Measurements from ENCODE around the gene FOXO1. TPM values are rescaled to one million over a fixed set of nuclear protein-coding genes. Genes with fewer than 3 reads are reported as not detected.

The FOXO1 gene
- total RNA-seq, 1 experiment from 2014 or later, result 24.3 TPM

DNA sequence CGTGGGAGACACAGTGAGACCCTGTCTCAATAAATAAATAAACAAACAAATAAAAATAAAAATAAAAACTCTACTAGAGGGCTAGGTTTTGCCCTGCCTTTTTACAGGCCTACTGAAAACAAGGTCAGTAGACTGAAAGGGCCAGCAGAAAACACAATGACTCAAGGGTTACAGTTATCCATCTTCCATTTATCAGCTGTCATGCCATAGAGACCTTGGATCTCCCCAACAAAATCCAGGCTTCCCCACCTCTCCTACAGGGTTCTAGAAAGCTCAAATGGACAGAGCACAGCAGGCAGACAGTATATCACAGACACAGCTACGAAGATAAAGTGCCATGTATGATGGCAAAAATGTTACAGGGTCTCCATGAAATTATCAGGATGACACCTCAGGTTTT, 54.4 kb downstream of the FOXO1 start:
- no peak for DNase-seq
- Histone ChIP-seq H3K4me3 (ENCODE audit: insufficient read depth, low read depth, low read length) (no peak overlapping the region), H3K36me3 (replicated peaks; ENCODE audit: control insufficient read depth, insufficient read depth, low read length) (no peaks in the 10 kb centered on the region; the same call in 1 of the 2 replicates), H3K27me3 (ENCODE audit: control insufficient read depth, insufficient read depth, low read length) (no peaks in the 10 kb centered on the region)

DNA sequence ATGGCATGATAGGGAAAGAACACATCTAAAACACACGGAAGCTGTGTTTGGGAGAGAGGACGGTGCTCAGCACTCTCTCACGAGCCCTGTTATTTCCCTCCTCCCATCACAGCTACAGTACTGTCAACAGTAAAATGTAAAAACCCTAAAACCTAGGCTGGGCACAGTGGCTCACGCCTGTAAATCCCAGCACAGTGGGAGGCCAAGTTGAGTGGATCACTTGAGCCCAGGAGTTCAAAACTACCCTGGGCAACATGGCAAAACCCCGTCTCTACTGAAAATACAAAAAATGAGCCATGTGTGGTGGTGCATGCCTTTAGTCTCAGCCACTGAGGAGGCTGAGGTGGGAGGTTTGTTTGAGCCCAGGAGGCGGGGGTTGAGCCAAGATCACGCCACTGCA, 54.8 kb downstream of the FOXO1 start:
- Histone ChIP-seq H3K27me3 (ENCODE audit: control insufficient read depth, insufficient read depth, low read length) (no peaks in the 10 kb centered on the region), H3K36me3 (replicated peaks; ENCODE audit: control insufficient read depth, insufficient read depth, low read length) (no peaks in the 10 kb centered on the region; the same call in 1 of the 2 replicates), H3K4me3 (ENCODE audit: insufficient read depth, low read depth, low read length) (no peak overlapping the region)
- DNase-seq, result no peak

DNA sequence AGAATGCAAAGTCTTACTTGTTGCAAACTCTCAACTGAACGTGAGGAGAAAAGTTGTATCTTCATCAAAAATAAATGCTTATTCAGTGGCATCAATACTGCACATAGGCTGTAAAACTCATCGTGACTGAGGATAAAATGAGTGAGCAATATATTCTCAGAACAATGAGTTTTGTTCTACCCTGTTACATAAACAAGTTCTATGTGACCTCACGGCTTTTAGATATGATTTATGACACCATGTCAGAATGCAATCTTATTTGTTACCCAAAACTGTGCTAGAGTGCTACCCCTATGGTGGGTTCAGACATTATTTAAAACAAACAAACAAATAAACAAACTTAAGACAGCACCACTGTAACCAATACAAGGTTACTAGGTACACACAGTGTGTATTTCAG, 55.4 kb downstream of the FOXO1 start:
- Histone ChIP-seq H3K36me3 (replicated peaks; ENCODE audit: control insufficient read depth, insufficient read depth, low read length) (no peaks in the 10 kb centered on the region; the same call in 1 of the 2 replicates), H3K27me3 (ENCODE audit: control insufficient read depth, insufficient read depth, low read length) (no peaks in the 10 kb centered on the region), H3K4me3 (ENCODE audit: insufficient read depth, low read depth, low read length) (no peak overlapping the region)
- DNase-seq, result no peak

DNA sequence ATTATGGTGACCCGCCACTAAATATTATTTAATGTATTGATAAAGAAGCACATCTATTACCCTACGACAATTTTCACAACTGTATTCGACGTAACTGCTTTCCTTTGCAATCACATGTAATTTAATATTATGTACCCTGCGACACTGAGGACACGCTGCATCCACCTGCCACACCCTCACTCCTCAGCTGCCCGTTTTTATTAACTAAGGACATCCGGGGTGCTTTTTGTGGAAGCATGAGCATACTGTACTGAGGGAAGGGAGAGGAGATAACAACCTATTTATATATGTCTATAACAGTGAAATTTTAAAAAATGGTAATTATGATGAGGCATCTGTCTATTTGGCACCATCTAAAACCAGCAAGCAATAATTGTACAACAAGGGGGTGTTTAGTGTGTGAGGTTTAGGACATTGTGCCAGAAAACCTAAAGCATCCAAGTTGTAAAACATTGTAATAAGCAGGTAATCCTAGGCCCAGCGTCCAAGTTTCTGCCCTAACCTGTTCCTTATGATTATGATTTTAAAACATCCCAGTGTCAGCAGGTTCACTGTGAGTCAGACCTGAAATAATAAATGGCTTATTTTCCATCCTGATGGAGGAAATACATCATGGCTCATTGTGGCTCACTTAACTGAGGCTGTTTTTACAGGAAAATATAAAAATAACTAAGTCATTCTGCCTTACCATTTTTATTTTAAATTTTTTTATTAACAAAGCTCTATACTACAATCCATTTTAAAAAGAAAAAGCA, 56.3 kb downstream of the FOXO1 start:
- no peak for DNase-seq
- Histone ChIP-seq H3K4me3 (ENCODE audit: insufficient read depth, low read depth, low read length) (no peak overlapping the region), H3K36me3 (replicated peaks; ENCODE audit: control insufficient read depth, insufficient read depth, low read length) (no peaks in the 10 kb centered on the region; the same call in 1 of the 2 replicates), H3K27me3 (ENCODE audit: control insufficient read depth, insufficient read depth, low read length) (no peaks in the 10 kb centered on the region)

GRCh38 chr13:40608308-40608707, 58.1 kb downstream of the FOXO1 start:
- H3K27me3 ChIP-seq (ENCODE audit: control insufficient read depth, insufficient read depth, low read length), result no peaks in the 10 kb centered on the region
- no peak overlapping the region for H3K4me3 ChIP-seq (ENCODE audit: insufficient read depth, low read depth, low read length)
- DNase-seq, result no peak
- H3K36me3 ChIP-seq (replicated peaks; ENCODE audit: control insufficient read depth, insufficient read depth, low read length), result no peaks in the 10 kb centered on the region; the same call in 1 of the 2 replicates

DNA sequence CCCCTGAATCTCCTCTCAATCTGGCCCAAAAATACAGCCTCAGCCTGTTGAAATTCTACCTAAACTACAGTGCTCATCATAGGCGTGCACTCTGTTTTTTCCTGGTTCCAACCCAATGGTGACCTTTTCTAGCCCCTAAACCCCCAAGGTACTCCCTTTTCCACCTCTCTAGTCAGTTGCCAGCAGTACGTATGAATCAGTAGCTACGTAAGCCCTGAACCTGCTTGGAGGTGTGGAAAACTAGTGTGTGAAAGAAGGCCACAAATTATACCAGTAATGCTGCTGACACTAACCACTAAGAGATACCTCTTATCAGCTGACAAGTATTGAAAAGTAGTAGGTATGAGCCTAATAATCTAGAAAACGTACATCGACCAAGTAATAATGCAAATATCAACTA, 60.9 kb downstream of the FOXO1 start:
- no peak for DNase-seq
- Histone ChIP-seq H3K27me3 (ENCODE audit: control insufficient read depth, insufficient read depth, low read length) (no peaks in the 10 kb centered on the region), H3K4me3 (ENCODE audit: insufficient read depth, low read depth, low read length) (no peak overlapping the region), H3K36me3 (replicated peaks; ENCODE audit: control insufficient read depth, insufficient read depth, low read length) (no peaks in the 10 kb centered on the region; the same call in 1 of the 2 replicates)

DNA sequence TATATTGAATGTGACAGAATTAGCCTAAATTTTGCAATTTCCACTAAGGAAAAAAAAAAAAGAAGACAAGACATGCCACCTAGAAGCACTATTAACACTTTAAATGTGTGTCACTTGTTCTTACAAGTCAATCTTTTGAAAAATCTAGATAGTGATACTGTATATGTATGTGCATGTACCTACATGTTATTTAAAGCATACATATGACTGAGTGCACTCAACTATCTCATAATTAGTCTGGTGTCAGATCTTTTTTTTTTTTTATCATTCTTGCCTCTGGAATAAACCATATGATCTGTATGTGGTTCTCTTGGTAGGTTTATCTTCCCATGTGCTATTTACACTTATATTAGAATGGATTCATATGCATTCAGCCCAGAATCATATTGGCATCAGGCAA, 62.3 kb downstream of the FOXO1 start:
- Histone ChIP-seq H3K4me3 (ENCODE audit: insufficient read depth, low read depth, low read length) (no peak overlapping the region), H3K27me3 (ENCODE audit: control insufficient read depth, insufficient read depth, low read length) (no peaks in the 10 kb centered on the region), H3K36me3 (replicated peaks; ENCODE audit: control insufficient read depth, insufficient read depth, low read length) (no peaks in the 10 kb centered on the region; the same call in 1 of the 2 replicates)
- DNase-seq, result no peak

- DNase-seq, result no peak
- H3K4me3 ChIP-seq (ENCODE audit: insufficient read depth, low read depth, low read length), result no peak overlapping the region
- no peaks in the 10 kb centered on the region for H3K36me3 ChIP-seq (replicated peaks; ENCODE audit: control insufficient read depth, insufficient read depth, low read length)
- no peaks in the 10 kb centered on the region for H3K27me3 ChIP-seq (ENCODE audit: control insufficient read depth, insufficient read depth, low read length)
These were observed 66.2 kb downstream of the FOXO1 start for GRCh38 chr13:40600149-40600751.

DNA sequence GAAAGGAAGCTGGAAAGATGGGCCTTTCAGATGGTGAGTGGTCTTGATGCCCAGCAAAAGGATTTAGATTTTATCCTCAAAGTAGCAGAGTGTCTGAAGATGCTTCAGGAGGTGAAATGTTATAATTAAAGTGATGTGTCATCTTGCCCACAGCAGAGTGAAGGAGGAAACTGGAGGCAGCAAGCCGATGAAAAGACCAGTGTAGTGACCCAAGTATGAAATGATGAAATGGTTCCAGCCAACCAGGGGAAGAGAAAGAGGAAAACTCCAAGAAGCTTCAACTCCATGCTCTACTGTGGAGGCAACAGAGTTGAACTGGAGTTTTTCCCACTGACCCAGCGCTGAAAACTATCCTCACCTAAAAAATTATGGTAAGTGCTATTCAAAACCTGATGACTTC, 66.7 kb downstream of the FOXO1 start:
- Histone ChIP-seq H3K27me3 (ENCODE audit: control insufficient read depth, insufficient read depth, low read length) (no peaks in the 10 kb centered on the region), H3K4me3 (ENCODE audit: insufficient read depth, low read depth, low read length) (no peak overlapping the region), H3K36me3 (replicated peaks; ENCODE audit: control insufficient read depth, insufficient read depth, low read length) (no peaks in the 10 kb centered on the region)
- no peak for DNase-seq

DNA sequence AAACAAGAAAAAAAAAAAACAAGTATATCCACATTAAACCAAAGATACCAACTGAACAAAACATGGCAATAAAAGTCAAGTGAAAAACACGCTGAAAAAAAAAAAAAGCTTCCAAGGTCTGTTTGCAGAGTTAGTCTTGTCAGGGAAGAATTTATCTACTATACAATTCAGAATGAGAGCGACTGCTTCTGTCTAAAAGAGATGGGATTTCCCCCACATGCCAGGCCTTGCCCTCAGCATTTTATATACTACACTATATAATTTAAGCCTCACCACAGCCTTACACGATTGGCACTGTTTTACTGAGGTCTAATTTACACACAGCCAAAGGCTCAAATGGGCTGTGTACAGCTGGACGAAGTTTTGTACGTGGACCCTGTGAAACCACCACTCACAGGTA, 67.3 kb downstream of the FOXO1 start:
- H3K27me3 ChIP-seq (ENCODE audit: control insufficient read depth, insufficient read depth, low read length), result no peaks in the 10 kb centered on the region
- H3K36me3 ChIP-seq (replicated peaks; ENCODE audit: control insufficient read depth, insufficient read depth, low read length), result no peaks in the 10 kb centered on the region
- DNase-seq, result no peak
- H3K4me3 ChIP-seq (ENCODE audit: insufficient read depth, low read depth, low read length), result no peak overlapping the region

DNA sequence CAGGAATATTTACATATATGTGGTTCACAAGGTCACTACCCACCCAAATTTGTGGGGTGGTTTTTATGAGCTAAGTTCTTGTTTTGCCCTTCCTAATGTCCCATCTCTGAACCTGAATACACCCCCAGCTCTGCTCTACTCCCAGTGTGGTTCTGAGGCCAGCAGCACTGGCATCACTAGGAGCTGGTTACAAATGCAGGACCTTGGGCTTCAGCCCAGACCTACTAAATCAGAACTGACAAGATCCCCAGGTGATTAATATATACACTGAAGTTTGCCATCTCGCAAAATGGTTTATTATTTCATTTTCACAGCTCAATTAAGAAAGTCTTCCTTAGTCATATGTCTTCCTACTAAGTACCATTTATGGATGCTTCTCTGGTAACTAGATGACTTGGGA, 67.9 kb downstream of the FOXO1 start:
- H3K27me3 ChIP-seq (ENCODE audit: control insufficient read depth, insufficient read depth, low read length), result no peaks in the 10 kb centered on the region
- no peak for DNase-seq
- no peaks in the 10 kb centered on the region for H3K36me3 ChIP-seq (replicated peaks; ENCODE audit: control insufficient read depth, insufficient read depth, low read length)
- no peak overlapping the region for H3K4me3 ChIP-seq (ENCODE audit: insufficient read depth, low read depth, low read length)

DNA sequence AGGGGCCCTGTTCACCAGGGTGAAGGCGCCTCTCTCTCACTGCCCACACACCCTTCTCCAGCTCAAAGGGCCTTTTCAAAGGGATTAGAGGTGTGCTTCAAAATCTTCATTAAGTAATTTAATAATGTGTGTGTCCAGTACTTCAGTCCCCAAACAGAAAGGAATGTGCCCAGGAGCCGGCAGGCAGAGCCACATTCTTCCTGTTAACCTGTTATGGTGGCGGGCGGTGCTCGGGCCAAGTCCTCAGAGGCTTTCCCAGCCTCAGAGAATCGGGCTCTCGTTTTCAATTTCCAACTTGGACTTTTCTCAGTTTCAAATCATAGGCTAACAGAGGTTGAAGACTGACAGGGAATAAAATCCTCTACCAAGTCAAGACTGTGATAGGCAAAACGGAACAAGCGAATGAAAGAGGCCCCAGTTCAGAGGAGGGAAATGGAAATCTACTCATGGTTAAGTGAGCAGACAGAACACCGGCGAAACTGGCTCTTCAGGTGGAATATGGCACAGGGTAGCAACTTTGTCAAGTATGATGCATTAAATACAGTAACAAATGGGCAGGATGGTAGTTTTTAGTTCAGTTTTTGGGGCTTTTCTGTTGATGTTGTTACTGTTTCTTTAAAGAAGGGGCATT, 68.6 kb downstream of the FOXO1 start:
- Histone ChIP-seq H3K27me3 (ENCODE audit: control insufficient read depth, insufficient read depth, low read length) (no peaks in the 10 kb centered on the region), H3K36me3 (replicated peaks; ENCODE audit: control insufficient read depth, insufficient read depth, low read length) (no peaks in the 10 kb centered on the region), H3K4me3 (ENCODE audit: insufficient read depth, low read depth, low read length) (no peak overlapping the region)
- DNase-seq, result no peak

GRCh38 chr13:40596484-40596883, 70.0 kb downstream of the FOXO1 start:
- H3K4me3 ChIP-seq (ENCODE audit: insufficient read depth, low read depth, low read length), result no peak overlapping the region
- no peaks in the 10 kb centered on the region for H3K27me3 ChIP-seq (ENCODE audit: control insufficient read depth, insufficient read depth, low read length)
- no peak for DNase-seq
- H3K36me3 ChIP-seq (replicated peaks; ENCODE audit: control insufficient read depth, insufficient read depth, low read length), result no peaks in the 10 kb centered on the region

DNA sequence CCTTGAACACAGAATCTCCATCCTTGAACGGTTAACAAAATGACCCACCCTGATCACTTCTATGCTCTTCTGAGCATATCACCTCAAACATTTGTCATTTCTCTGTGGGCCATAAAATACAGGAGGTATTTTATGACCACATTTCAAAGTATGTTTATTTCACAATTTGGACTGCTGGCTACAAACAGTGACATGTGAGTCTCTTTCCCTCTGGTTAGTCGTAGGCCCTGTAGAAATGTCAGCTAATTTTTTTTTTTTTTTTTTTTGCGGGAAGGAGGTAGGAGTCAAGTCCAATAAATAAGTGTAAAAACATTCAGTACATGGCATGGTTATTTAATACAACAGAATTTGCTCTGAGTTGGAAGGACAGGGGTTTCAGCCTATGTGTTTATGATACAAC, 70.7 kb downstream of the FOXO1 start:
- Histone ChIP-seq H3K36me3 (replicated peaks; ENCODE audit: control insufficient read depth, insufficient read depth, low read length) (no peaks in the 10 kb centered on the region), H3K4me3 (ENCODE audit: insufficient read depth, low read depth, low read length) (no peak overlapping the region), H3K27me3 (ENCODE audit: control insufficient read depth, insufficient read depth, low read length) (no peaks in the 10 kb centered on the region)
- DNase-seq, result no peak

- no peak overlapping the region for H3K4me3 ChIP-seq (ENCODE audit: insufficient read depth, low read depth, low read length)
- DNase-seq, result no peak
- H3K27me3 ChIP-seq (ENCODE audit: control insufficient read depth, insufficient read depth, low read length), result no peaks in the 10 kb centered on the region
- H3K36me3 ChIP-seq (replicated peaks; ENCODE audit: control insufficient read depth, insufficient read depth, low read length), result no peaks in the 10 kb centered on the region
These were observed 74.4 kb downstream of the FOXO1 start for GRCh38 chr13:40592035-40592434.

All from H7 (cell line).